IMR-90 (cell line): ENCODE measurements around the gene AHSG. TPM values are rescaled to one million over a fixed set of nuclear protein-coding genes. Genes with fewer than 3 reads are reported as not detected.

Source experiments
- ATAC-seq: fragments of 200-7000 bp; cut with Tn5 transposase; 2 replicates; pipeline ENCODE4 v1.9.1; 2020; ENCODE audit warnings: low read depth, mild to moderate bottlenecking, moderate library complexity
- BruUV-seq: library from RNA; stranded (reverse); fragments of 400-500 nt; replicated peaks from 2 replicates; lab custom pipeline; 2021; lab: Mats Ljungman, UMichigan
- CTCF ChIA-PET: fragments of 300-600 bp; formaldehyde crosslinking; extraction: SDS; loops from one replicate; lab custom pipeline; 2021; ENCODE audit warnings: antibody characterized with exemption; lab: Yijun Ruan, JAX
- POLR2A ChIA-PET: fragments of 300-600 bp; sonication (Branson Sonifier 250); formaldehyde crosslinking; loops from one replicate; lab custom pipeline; 2022; ENCODE audit warnings: antibody characterized with exemption; ENCODE audit not compliant: unreplicated experiment; lab: Charles Lee
- DNase-seq: peaks from one replicate; pipeline ENCODE4 v3.0.0; 2013
- H2AFZ ChIP-seq: replicated peaks from 2 replicates; pipeline ENCODE3; 2013; ENCODE audit warnings: low read length, mild to moderate bottlenecking; ENCODE audit not compliant: poor library complexity
- H2AK5ac ChIP-seq: 2 replicates; pipeline ENCODE4 v1.6.1; 2013; ENCODE audit warnings: low read depth, low read length, inconsistent platforms
- H2AK9ac ChIP-seq: replicated peaks from 2 replicates; pipeline ENCODE3; 2013; ENCODE audit warnings: mild to moderate bottlenecking, low read depth, low read length, moderate library complexity; ENCODE audit not compliant: poor library complexity
- H2BK120ac ChIP-seq: 2 replicates; pipeline ENCODE4 v1.6.1; 2013; ENCODE audit warnings: low read depth, low read length, inconsistent platforms
- H2BK15ac ChIP-seq: 3 replicates; pipeline ENCODE4 v1.6.1; 2013; ENCODE audit warnings: low read depth, low read length, inconsistent platforms
- H2BK20ac ChIP-seq: 2 replicates; pipeline ENCODE4 v1.6.1; 2013; ENCODE audit warnings: low read depth, mild to moderate bottlenecking, inconsistent platforms, low read length, moderate library complexity
- H2BK5ac ChIP-seq: 2 replicates; pipeline ENCODE4 v1.6.1; 2013; ENCODE audit warnings: mild to moderate bottlenecking, low read depth, low read length, inconsistent platforms; ENCODE audit not compliant: poor library complexity, severe bottlenecking
- H3K14ac ChIP-seq: replicated peaks from 2 replicates; pipeline ENCODE4 v1.6.1; 2013; ENCODE audit warnings: low read depth, low read length, inconsistent platforms
- H3K18ac ChIP-seq: 2 replicates; pipeline ENCODE4 v1.6.1; 2013; ENCODE audit warnings: low read depth, low read length, control low read depth
- H3K23ac ChIP-seq: 2 replicates; pipeline ENCODE4 v1.6.1; 2013; ENCODE audit warnings: low read depth, low read length, inconsistent platforms
- H3K27ac ChIP-seq: 2 replicates; pipeline ENCODE4 v1.5.1; 2013; ENCODE audit warnings: mild to moderate bottlenecking, control low read depth, low read length; ENCODE audit not compliant: insufficient read depth
- H3K27me3 ChIP-seq: 2 replicates; pipeline ENCODE4 v1.6.1; 2013; ENCODE audit warnings: low read length; ENCODE audit not compliant: control insufficient read depth, insufficient read depth
- H3K36me3 ChIP-seq: 2 replicates; pipeline ENCODE4 v1.6.1; 2013; ENCODE audit warnings: low read length, mixed read lengths; ENCODE audit not compliant: control insufficient read depth, insufficient read depth
- H3K4ac ChIP-seq: 2 replicates; pipeline ENCODE4 v1.6.1; 2013; ENCODE audit warnings: low read depth, low read length, inconsistent platforms
- H3K4me1 ChIP-seq: 2 replicates; pipeline ENCODE4 v1.6.1; 2013; ENCODE audit warnings: low read length, mixed read lengths; ENCODE audit not compliant: control insufficient read depth, insufficient read depth
- H3K4me2 ChIP-seq: 2 replicates; pipeline ENCODE4 v1.6.1; 2013; ENCODE audit warnings: low read depth, mild to moderate bottlenecking, control low read depth, low read length, moderate library complexity
- H3K4me3 ChIP-seq: 2 replicates; pipeline ENCODE4 v1.5.1; 2013; ENCODE audit warnings: low read depth, mild to moderate bottlenecking, control low read depth, low read length, moderate library complexity; ENCODE audit not compliant: insufficient read depth
- H3K56ac ChIP-seq: 2 replicates; pipeline ENCODE4 v1.6.1; 2013; ENCODE audit warnings: low read length, inconsistent platforms; ENCODE audit not compliant: insufficient read depth; ENCODE audit errors: extremely low read depth
- H3K79me1 ChIP-seq, 2 experiments: 2 replicates each; pipeline ENCODE4 v1.6.1; 2013; ENCODE audit warnings: low read length in 2 of 2, inconsistent platforms in 1 of 2, low read depth in 1 of 2
- H3K9ac ChIP-seq: 2 replicates; pipeline ENCODE4 v1.6.1; 2013; ENCODE audit warnings: low read depth, low read length, control low read depth
- H3K9me1 ChIP-seq: 2 replicates; pipeline ENCODE4 v1.6.1; 2013; ENCODE audit warnings: low read length, inconsistent platforms; ENCODE audit not compliant: insufficient read depth
- H3K9me3 ChIP-seq: 2 replicates; pipeline ENCODE4 v1.6.1; 2013; ENCODE audit warnings: low read length; ENCODE audit not compliant: control insufficient read depth, insufficient read depth
- H4K20me1 ChIP-seq: 2 replicates; pipeline ENCODE4 v1.6.1; 2013; ENCODE audit warnings: low read length, inconsistent platforms; ENCODE audit not compliant: insufficient read depth
- H4K5ac ChIP-seq: 2 replicates; pipeline ENCODE4 v1.6.1; 2013; ENCODE audit warnings: mild to moderate bottlenecking, low read depth, low read length, control low read depth
- H4K8ac ChIP-seq, 2 experiments: 2 replicates each; pipeline ENCODE4 v1.6.1; 2013; ENCODE audit warnings: low read depth in 2 of 2, low read length in 2 of 2, control low read depth in 1 of 2, inconsistent platforms in 1 of 2
- H4K91ac ChIP-seq: 2 replicates; pipeline ENCODE4 v1.6.1; 2013; ENCODE audit warnings: low read depth, low read length, inconsistent platforms; ENCODE audit not compliant: insufficient read depth
- BHLHE40 ChIP-seq: fragments of 150-350 bp; IDR thresholded peaks from 2 replicates; pipeline ENCODE4 v1.6.1; 2016; ENCODE audit warnings: mild to moderate bottlenecking, low read depth, low read length
- CEBPB ChIP-seq: IDR thresholded peaks from 2 replicates; pipeline ENCODE4 v1.6.1; 2012; ENCODE audit warnings: low read depth, low read length, improper control_type of control experiment
- CHD1 ChIP-seq: IDR thresholded peaks from 2 replicates; pipeline ENCODE4 v1.6.1; 2012; ENCODE audit warnings: low read depth, low read length, improper control_type of control experiment
- FOS ChIP-seq: fragments of 150-350 bp; IDR thresholded peaks from 2 replicates; pipeline ENCODE4 v1.6.1; 2016; ENCODE audit warnings: low read depth, low read length
- MAFK ChIP-seq: IDR thresholded peaks from 2 replicates; pipeline ENCODE4 v1.6.1; 2012; ENCODE audit warnings: low read depth, low read length, improper control_type of control experiment
- MAZ ChIP-seq: IDR thresholded peaks from 2 replicates; pipeline ENCODE4 v1.6.1; 2012; ENCODE audit warnings: low read depth, mild to moderate bottlenecking, low read length, improper control_type of control experiment, moderate library complexity, borderline replicate concordance
- MXI1 ChIP-seq: IDR thresholded peaks from 2 replicates; pipeline ENCODE4 v1.6.1; 2012; ENCODE audit warnings: low read depth, mild to moderate bottlenecking, low read length, moderate library complexity, borderline replicate concordance
- NFE2L2 ChIP-seq: fragments of 150-350 bp; IDR thresholded peaks from 2 replicates; pipeline ENCODE4 v1.6.1; 2016; ENCODE audit warnings: low read depth, mild to moderate bottlenecking, low read length
- POLR2A ChIP-seq: IDR thresholded peaks from 2 replicates; pipeline ENCODE4 v1.6.1; 2012; ENCODE audit warnings: mild to moderate bottlenecking, low read depth, low read length
- RAD21 ChIP-seq: IDR thresholded peaks from 2 replicates; pipeline ENCODE4 v1.6.1; 2012; ENCODE audit warnings: low read length, improper control_type of control experiment
- RCOR1 ChIP-seq: IDR thresholded peaks from 2 replicates; pipeline ENCODE4 v1.6.1; 2012; ENCODE audit warnings: mild to moderate bottlenecking, low read length, improper control_type of control experiment; ENCODE audit not compliant: insufficient replicate concordance
- RFX5 ChIP-seq: IDR thresholded peaks from 2 replicates; pipeline ENCODE4 v1.8.0; 2012; ENCODE audit warnings: low read depth, mild to moderate bottlenecking, low read length, moderate library complexity
- SMC3 ChIP-seq: fragments of 150-350 bp; IDR thresholded peaks from 2 replicates; pipeline ENCODE4 v1.6.1; 2016; ENCODE audit warnings: low read depth, mild to moderate bottlenecking, antibody characterized with exemption, low read length, moderate library complexity
- dilution Hi-C: fragments of 300-500 bp; cut with HindIII; formaldehyde crosslinking; loops from one replicate; pipeline ENCODE4 v1.14.3; 2018; ENCODE audit warnings: low sequenced_read_pairs; ENCODE audit not compliant: unreplicated experiment
- in situ Hi-C: fragments of 300-500 bp; cut with MboI; formaldehyde crosslinking; loops from 3 replicates; pipeline ENCODE4 v1.14.3; 2019; ENCODE audit warnings: low sequenced_read_pairs, inconsistent platforms, mixed read lengths
- intact Hi-C: fragments of 100-400 bp; cut with micrococcal nuclease; formaldehyde crosslinking; loops from 2 replicates; pipeline ENCODE4 v1.10.0; 2022
- polyA plus RNA-seq, 3 experiments: library from polyadenylated mRNA; depleted of rRNA; stranded (reverse); fragments of >200 nt; gene quantifications; 2 replicates each; pipeline ENCODE4 v1.2.3, GENCODE V29; 2012; ENCODE audit warnings: low replicate concordance in 1 of 3
- total RNA-seq: library from RNA; depleted of rRNA; stranded (reverse); fragments of >200 nt; gene quantifications from 2 replicates; pipeline ENCODE4 v1.2.3, GENCODE V29; 2012
- TF ChIP-seq, protein P1 (sequence below): fragments of 150-350 bp; IDR thresholded peaks from 2 replicates; pipeline ENCODE4 v1.6.1; 2016; ENCODE audit warnings: low read depth, mild to moderate bottlenecking, low read length, moderate library complexity, borderline replicate concordance
- TF ChIP-seq, protein P2 (sequence below): fragments of 150-350 bp; IDR thresholded peaks from 2 replicates; pipeline ENCODE4 v1.6.1; 2017; ENCODE audit warnings: mild to moderate bottlenecking, antibody characterized with exemption, low read length, low read depth

The AHSG gene
- total and polyA plus RNA-seq, 2 of the 4 experiments (the other 2 are of a cell fraction) = not detected

DNA sequence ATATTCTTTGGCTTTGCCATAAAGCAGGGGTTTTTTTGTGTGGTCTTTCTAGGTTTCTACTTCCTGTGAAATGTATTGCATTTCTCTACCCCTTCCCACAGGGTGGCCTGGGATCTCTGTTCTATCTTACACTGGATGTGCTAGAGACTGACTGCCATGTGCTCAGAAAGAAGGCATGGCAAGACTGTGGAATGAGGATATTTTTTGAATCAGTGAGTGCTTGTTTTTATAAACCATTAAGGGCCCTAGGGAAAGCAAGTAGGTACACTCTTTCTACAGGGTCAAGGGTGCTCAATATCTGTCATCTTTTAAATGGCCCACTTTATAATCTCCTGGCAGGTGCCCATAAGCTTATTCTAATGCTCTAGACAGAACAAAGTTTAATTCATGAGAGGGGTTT is 28.1 kb downstream of the AHSG start:
- Histone ChIP-seq H2BK120ac (no peak overlapping the region), H3K9me3 (no peaks in the 10 kb centered on the region), H3K9me1 (no peaks in the 10 kb centered on the region), H2BK20ac (no peak overlapping the region), H3K27ac (no peak overlapping the region), H3K9ac (no peak overlapping the region), H4K5ac (no peak overlapping the region), H3K14ac (no peak overlapping the region), H3K36me3 (no peaks in the 10 kb centered on the region), H3K56ac (no peak overlapping the region), H3K23ac (no peak overlapping the region), H3K4ac (no peak overlapping the region), H3K18ac (no peak overlapping the region), H3K79me1 (no peaks in the 10 kb centered on the region), H4K8ac (no peak overlapping the region), H2AFZ (no peak overlapping the region), H3K4me2 (no peak overlapping the region), H2AK9ac (no peak overlapping the region), H4K20me1 (no peaks in the 10 kb centered on the region), H3K4me1 (no peaks in the 10 kb centered on the region), H3K4me3 (no peak overlapping the region), H2BK5ac (no peak overlapping the region), H4K91ac (no peak overlapping the region), H3K27me3 (peaks cover 21% of the 10 kb centered on the region), H2BK15ac (no peak overlapping the region), H2AK5ac (no peak overlapping the region)
- DNase-seq = no peak
- in situ Hi-C loops = no loop called here
- TF ChIP-seq MXI1 = no peak
- no peak for TF ChIP-seq CEBPB
- TF ChIP-seq RAD21 = no peak
- no peak for TF ChIP-seq POLR2A
- TF ChIP-seq NFE2L2 = no peak
- TF ChIP-seq MAZ = no peak
- no peak for TF ChIP-seq BHLHE40
- TF ChIP-seq SMC3 = no peak
- TF ChIP-seq, protein P1, sequence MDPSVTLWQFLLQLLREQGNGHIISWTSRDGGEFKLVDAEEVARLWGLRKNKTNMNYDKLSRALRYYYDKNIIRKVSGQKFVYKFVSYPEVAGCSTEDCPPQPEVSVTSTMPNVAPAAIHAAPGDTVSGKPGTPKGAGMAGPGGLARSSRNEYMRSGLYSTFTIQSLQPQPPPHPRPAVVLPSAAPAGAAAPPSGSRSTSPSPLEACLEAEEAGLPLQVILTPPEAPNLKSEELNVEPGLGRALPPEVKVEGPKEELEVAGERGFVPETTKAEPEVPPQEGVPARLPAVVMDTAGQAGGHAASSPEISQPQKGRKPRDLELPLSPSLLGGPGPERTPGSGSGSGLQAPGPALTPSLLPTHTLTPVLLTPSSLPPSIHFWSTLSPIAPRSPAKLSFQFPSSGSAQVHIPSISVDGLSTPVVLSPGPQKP = no peak
- no peak for TF ChIP-seq CHD1
- TF ChIP-seq MAFK = no peak
- TF ChIP-seq, protein P2, sequence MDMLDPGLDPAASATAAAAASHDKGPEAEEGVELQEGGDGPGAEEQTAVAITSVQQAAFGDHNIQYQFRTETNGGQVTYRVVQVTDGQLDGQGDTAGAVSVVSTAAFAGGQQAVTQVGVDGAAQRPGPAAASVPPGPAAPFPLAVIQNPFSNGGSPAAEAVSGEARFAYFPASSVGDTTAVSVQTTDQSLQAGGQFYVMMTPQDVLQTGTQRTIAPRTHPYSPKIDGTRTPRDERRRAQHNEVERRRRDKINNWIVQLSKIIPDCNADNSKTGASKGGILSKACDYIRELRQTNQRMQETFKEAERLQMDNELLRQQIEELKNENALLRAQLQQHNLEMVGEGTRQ = no peak
- no peak for TF ChIP-seq RCOR1
- TF ChIP-seq FOS = no peak
- no peak for TF ChIP-seq RFX5
- dilution Hi-C loops = no loop called here
- BruUV-seq = no TSS peak
- CTCF ChIA-PET = no interaction called here
- ATAC-seq = no peak
- POLR2A ChIA-PET = no interaction called here
- intact Hi-C loops = no loop called here
